GM19025 (cell line): ENCODE results near the gene NEK11.

Experiments
- ATAC-seq: cut with Tn5 transposase; IDR thresholded peaks from one replicate; pipeline ENCODE4 v1.9.1; 2021; ENCODE audit warnings: mild to moderate bottlenecking, low read depth, moderate library complexity; ENCODE audit not compliant: unreplicated experiment

The NEK11 gene

GRCh38 chr3:131114256-131114655, 87.6 kb downstream of the NEK11 start:
- no peak for ATAC-seq

DNA sequence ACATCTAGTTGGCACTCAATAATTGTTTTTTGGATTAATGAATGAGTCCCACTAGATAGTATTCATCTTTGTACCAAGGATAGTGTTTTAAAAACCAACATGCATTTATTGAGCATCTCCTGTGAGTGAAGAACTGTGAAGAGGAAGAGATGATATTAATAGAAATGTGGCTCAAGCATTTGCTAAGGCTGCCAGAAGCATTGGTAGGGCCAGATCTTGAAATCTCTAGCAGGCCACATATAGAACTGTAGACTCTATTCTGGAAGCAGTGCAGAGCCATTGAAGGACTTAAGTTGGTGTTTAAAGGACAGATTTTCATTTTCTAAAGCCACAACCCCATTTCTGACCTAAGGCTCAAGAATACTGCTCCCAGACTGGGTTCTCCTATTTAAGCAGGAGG, 99.0 kb downstream of the NEK11 start:
- no peak for ATAC-seq

DNA sequence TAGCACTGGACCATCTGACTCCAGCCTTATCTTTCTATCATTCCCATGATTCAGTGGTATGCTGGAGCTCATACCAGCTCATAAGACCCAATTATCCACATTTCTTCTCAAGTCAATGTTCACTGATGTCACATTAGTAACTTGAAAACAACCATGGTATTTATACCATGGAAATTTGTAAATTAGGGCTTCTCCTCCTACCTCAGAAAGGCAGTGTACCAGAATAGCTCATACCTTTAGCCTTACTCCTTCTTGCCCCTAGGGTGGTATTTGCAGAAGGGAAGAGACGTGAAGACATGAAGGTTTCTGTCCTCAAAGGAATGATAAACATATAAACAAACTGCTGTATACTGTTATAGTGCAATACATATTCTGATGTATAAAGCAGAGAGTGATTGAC, 114.2 kb downstream of the NEK11 start:
- ATAC-seq, result no peak

GRCh38 chr3:131141770-131142169, 115.1 kb downstream of the NEK11 start:
- ATAC-seq, result no peak

GRCh38 chr3:131142580-131142979, 115.9 kb downstream of the NEK11 start:
- ATAC-seq, result no peak

GRCh38 chr3:131143802-131144201, 117.1 kb downstream of the NEK11 start:
- ATAC-seq, result no peak

DNA sequence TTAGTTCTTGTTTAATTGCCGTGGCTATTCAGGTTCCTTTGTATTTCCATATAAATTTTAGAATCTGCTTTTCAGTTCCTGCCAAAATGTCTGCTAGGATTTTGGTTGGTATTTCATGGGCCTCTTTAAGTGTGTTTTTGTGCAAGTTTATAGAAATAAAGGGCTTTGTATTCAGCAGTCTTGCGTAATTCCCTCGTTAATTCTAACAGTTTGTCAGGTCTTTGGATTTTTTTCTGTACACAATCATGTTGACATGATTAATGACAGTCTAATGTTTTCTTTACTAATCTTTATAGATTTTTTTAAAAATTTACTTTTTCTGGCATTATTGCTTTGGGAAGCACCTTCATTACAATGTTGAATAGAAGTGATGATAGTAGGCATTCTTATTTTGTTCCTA, 120.9 kb downstream of the NEK11 start:
- no peak for ATAC-seq

GRCh38 chr3:131158434-131158833, 131.8 kb downstream of the NEK11 start:
- ATAC-seq, result no peak

DNA sequence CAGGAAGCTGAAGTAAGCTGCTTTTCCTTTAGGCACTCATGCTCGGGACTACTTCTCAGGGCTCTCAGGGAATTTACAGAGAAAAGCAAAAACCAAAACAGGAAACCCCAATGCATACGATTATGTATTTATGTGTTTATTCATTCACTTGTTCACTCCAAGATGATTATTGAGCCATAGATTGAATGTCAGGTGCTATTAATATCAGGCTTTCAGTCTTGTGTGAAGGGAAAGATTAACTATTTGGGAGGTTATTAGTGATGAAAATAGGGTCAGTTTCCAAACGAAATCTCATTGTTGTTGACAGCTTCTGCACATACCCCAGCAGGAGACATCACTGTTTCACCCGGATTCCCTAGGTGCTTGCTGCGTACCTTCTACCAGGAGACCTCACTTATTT, 135.8 kb downstream of the NEK11 start:
- no peak for ATAC-seq

DNA sequence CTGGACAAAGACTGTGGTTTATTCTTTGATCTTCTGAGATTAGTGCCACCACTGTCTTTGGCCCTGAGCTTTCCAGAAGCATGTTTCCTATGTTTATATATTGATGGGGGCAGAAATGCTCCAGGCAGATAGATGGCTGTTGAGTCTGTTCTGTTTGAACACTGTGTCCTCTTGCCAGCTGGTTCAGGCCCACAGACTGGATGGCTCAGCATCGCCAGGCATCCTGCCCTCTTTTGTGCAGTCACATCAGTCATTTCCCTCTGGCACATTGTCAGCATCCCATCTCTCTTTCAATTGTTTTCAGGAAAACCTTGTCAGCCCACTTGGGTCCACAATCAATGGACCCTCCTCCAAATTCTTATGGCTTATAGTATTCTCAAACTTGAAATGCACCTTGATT, 141.2 kb downstream of the NEK11 start:
- ATAC-seq, result no peak

- no peak for ATAC-seq
These were observed 142.7 kb downstream of the NEK11 start for GRCh38 chr3:131169331-131169730.

DNA sequence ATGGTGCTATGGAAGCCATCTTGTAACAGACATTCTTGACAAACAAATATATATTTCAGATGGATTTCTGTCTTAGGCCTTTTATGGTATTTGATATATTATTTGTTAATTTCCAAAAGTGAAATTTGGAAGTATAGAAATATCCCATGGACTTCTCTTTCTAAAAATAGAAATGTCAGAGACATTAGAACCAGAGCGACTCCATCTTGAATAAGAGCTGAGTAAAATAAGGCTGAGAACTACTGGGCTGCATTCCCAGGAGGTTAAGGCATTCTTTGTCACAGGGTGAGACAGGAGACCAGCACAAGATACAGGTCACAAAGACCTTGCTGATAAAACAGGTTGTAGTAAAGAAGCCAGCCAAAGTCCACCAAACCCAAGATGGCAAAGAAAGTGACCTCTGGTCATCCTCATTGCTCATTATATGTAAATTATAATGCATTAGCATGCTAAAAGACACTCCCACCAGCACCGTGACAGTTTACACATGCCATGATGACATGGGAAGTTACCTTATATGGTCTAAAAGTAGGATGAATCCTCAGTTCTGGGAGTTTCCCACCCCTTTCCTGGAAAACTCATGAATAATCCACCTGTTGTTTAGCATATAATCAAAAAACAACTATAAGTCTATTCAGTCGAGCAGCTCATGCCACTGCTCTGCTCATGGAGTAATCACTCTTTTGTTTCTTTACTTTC, 146.0 kb downstream of the NEK11 start:
- ATAC-seq, result no peak

DNA sequence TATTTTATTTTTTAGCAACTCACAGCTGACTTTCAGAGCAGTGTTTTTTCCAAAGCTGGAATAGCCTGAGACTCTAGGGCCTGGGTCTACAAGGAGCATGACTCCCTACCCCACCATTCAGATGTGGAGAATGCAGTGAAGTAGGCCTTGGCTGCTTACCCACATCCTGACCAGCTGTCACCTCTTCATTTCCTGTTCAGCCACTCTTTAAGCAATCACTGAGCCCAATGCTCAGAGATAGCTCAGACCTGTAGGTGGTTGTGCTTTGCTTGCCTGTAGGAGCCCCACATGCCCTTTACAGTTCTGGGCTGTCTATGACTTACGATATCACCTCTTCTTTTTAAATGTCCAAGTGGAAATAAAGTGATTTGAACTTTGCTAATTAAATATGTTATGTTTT, 148.1 kb downstream of the NEK11 start:
- ATAC-seq, result peak; percentile 75

- ATAC-seq, result no peak
These were observed 152.2 kb downstream of the NEK11 start for GRCh38 chr3:131178710-131179375.

DNA sequence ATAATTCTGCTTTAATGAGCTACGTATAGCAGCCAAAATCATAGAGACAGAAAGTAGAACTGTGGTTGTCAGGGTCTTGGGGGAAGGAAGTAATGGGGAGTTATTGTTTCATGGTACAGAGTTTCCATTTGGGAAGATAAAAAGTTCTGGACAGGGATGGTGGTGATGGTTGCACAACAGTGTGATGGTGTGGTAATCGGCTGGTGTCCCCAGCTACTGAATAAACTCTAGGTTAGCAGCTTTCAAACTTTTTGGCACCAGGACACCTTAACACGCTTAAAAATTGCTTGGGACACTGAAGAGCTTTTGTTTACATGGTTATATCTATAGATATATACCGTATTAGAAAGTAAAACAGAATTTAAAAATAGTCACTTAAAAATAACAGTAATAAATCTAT, 166.0 kb downstream of the NEK11 start:
- no peak for ATAC-seq

DNA sequence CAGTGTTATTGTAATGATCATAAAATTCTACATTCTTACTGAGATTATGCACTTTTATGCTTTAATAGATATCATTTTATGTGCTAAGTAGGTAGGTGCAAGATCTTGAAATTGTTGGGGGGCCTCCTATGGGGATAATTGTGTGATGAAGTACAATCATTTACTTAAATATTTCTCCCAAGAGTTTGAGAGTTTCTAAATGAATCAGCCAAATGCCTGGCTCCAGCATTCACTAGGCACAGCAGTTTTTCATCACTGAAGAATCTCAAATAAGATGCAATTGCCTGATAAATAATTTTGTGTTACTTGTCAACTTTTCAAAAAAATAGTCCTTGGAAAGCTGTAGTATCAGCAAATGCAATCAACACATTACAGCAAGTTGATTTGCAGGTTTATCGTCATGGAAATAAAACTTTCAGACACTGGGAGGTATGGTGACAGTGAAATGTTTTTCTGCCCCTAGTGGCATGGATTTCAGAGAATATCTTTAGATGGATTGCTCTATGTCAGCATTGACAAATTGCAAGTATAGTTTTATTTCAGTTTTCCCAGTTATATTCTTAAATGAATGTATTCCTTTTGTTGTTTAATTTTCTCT, 167.1 kb downstream of the NEK11 start:
- ATAC-seq, result no peak

DNA sequence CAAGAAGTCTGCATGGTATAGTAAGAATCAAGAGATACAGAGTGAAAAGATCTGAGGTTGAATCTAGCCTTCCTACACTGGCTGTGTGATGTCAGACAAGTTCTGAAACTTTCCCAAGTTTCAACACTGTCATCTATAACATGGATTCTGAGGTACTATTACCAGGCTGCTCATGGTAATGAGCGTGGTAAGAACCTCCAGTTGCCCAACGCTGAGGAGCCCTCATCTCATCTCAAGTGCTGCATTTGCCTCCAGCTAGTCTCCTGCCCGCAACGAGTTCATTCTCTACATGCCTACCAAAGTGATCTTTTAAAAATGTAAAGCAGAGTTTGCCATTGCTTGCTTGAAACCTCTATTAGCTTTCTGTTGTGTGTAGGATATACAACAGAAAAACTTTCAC, 168.1 kb downstream of the NEK11 start:
- ATAC-seq, result no peak

DNA sequence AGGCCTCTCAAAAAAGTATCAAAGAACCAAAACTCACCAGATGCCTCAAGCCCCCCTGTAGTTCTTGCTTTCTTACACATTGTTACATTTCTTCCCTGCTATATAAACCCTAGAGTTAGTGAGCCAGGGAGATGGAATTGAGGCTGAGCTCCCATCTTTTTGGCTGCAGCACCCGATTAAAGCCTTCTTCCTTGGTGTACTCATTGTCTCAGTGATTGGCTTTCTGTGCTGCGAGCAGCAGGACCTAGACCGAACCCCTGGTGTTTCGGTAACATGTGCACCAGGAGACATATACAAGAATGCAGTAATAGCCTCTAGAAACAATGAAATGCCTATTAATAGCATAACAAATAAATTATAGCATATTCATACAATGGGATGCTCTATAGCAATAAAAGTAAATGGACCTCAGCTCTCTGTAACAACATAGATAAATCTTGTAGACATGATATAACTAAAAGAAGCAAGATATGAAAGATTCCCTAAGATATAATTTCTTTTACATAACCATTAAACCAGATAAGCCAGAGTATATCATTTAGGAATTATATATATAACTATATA, 174.0 kb downstream of the NEK11 start:
- no peak for ATAC-seq

DNA sequence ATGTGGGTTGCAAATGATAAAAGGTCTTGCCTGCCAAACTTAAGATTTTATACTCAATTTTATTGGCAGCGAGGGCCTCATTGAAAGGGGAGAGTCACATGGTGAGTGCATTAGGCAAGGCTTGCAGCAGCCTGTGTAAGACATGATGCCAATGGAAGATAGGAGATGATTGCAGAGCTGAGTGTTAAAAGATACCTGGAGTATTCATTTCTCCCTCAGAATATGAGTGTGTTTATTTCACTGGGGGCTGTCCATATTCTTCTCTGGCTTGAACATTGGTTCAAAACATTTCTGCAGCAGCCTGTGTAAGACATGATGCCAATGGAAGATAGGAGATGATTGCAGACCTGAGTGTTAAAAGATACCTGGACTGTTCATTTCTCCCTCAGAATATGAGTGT, 189.7 kb downstream of the NEK11 start:
- no peak for ATAC-seq

GRCh38 chr3:131216801-131217200, 190.1 kb downstream of the NEK11 start:
- no peak for ATAC-seq

GRCh38 chr3:131217296-131217741, 190.6 kb downstream of the NEK11 start:
- no peak for ATAC-seq

GRCh38 chr3:131218196-131218595, 191.5 kb downstream of the NEK11 start:
- ATAC-seq, result no peak
